Vagina (tissue), 2 donors: Measurements from ENCODE around the gene PSMB4. TPM values are rescaled to one million over a fixed set of nuclear protein-coding genes. Genes with fewer than 3 reads are reported as not detected.

ENCODE experiments used
- DNase-seq, 2 donors: peaks; one replicate each; pipeline ENCODE4 v3.0.0-alpha.2; 2017; ENCODE audit errors: extremely low spot score in 2 of 2
- H3K27ac ChIP-seq: fragments of 200-600 bp; sonication (generic); one replicate; pipeline ENCODE4 v1.5.1; 2019
- H3K27me3 ChIP-seq: fragments of 200-600 bp; sonication (generic); one replicate; pipeline ENCODE4 v1.5.1; 2019
- H3K36me3 ChIP-seq, 2 donors: fragments of 200-600 bp; sonication (generic); one replicate each; pipeline ENCODE4 v1.5.1; 2017 to 2019
- H3K4me1 ChIP-seq: fragments of 200-600 bp; sonication (generic); one replicate; pipeline ENCODE4 v1.5.1; 2019
- H3K4me3 ChIP-seq, 2 donors: fragments of 200-600 bp; sonication (generic); 1 replicate in 1 of 2; 2 replicates in 1 of 2; pipeline ENCODE4 v1.5.1; 2016 to 2019
- H3K9me3 ChIP-seq: fragments of 200-600 bp; sonication (generic); one replicate; pipeline ENCODE4 v1.5.1; 2019
- CTCF ChIP-seq, 3 experiments: fragments of 450-650 bp in 2 of 3; fragments of 200-600 bp in 1 of 3; sonication (generic) in 1 of 3; IDR thresholded peaks; one replicate each; pipeline ENCODE4 v1.5.1; 2017 to 2019; ENCODE audit warnings: antibody characterized with exemption in 3 of 3, mild to moderate bottlenecking in 2 of 3, moderate library complexity in 2 of 3
- POLR2A ChIP-seq, 2 donors: fragments of 450-650 bp; IDR thresholded peaks; one replicate each; pipeline ENCODE4 v1.6.1; 2017; ENCODE audit warnings: antibody characterized with exemption in 2 of 2, mild to moderate bottlenecking in 2 of 2, moderate library complexity in 2 of 2
- POLR2AphosphoS5 ChIP-seq, 2 donors: sonication (generic); formaldehyde crosslinking; IDR thresholded peaks; one replicate each; pipeline ENCODE4 v1.9.0; 2017; ENCODE audit warnings: antibody characterized with exemption in 2 of 2, mild to moderate bottlenecking in 2 of 2, low read depth in 1 of 2; ENCODE audit not compliant: insufficient read depth in 1 of 2
- intact Hi-C: fragments of 100-400 bp; cut with DNase I; formaldehyde crosslinking; loops from one replicate; pipeline ENCODE4 v1.15.1; 2023
- total RNA-seq: library from RNA; depleted of rRNA; stranded (reverse); fragments of >200 nt; gene quantifications from one replicate; pipeline ENCODE4 v1.2.3, GENCODE V29; 2016

Gene PSMB4
- total RNA-seq, 1 donor from 2014 or later: 292 TPM

- H3K9me3 ChIP-seq: no peaks in the 10 kb centered on the region
- no peak overlapping the region for H3K4me3 ChIP-seq
- H3K27ac ChIP-seq: no peak overlapping the region
- H3K36me3 ChIP-seq: peaks cover 0 to 78% of the 10 kb centered on the region in 2 donors
- DNase-seq: no peak
- no peak for TF ChIP-seq POLR2AphosphoS5 (IDR thresholded peaks at IDR 0.05; ENCODE audit: insufficient read depth in 1 of 2, low read depth in 1 of 2)
- H3K4me1 ChIP-seq: no peaks in the 10 kb centered on the region
- intact Hi-C loops: loop anchor here (5.0 kb wide), 1 partner anchor 107 kb away; no protein-coding TSS in a partner anchor
- H3K27me3 ChIP-seq: no peaks in the 10 kb centered on the region
These were observed 9.5 kb downstream of the PSMB4 start for GRCh38 chr1:151408891-151409290.

GRCh38 chr1:151411884-151412283, 12.5 kb downstream of the PSMB4 start:
- H3K36me3 ChIP-seq: peaks cover 0 to 76% of the 10 kb centered on the region in 2 donors

GRCh38 chr1:151416231-151416630, 16.9 kb downstream of the PSMB4 start:
- intact Hi-C loops: no loop called here

More at GRCh38 chr1:151411884-151412283, 12.5 kb downstream of the PSMB4 start:
- Histone ChIP-seq H3K4me3 (no peak overlapping the region), H3K4me1 (no peaks in the 10 kb centered on the region), H3K27ac (no peak overlapping the region), H3K27me3 (no peaks in the 10 kb centered on the region), H3K9me3 (no peaks in the 10 kb centered on the region)
- intact Hi-C loops: no loop called here
- TF ChIP-seq POLR2AphosphoS5 (IDR thresholded peaks at IDR 0.05; ENCODE audit: insufficient read depth in 1 of 2, low read depth in 1 of 2): no peak
- TF ChIP-seq CTCF (IDR thresholded peaks at IDR 0.05): no peak
- TF ChIP-seq POLR2A (IDR thresholded peaks at IDR 0.05): no peak
- no peak for DNase-seq

GRCh38 chr1:151418081-151418480, 18.7 kb downstream of the PSMB4 start:
- peaks cover 3 to 71% of the 10 kb centered on the region in 2 donors for H3K36me3 ChIP-seq
- no peak for TF ChIP-seq POLR2A (IDR thresholded peaks at IDR 0.05)
- no peaks in the 10 kb centered on the region for H3K4me1 ChIP-seq
- intact Hi-C loops: no loop called here
- H3K4me3 ChIP-seq: no peak overlapping the region
- no peak overlapping the region for H3K27ac ChIP-seq
- DNase-seq: no peak
- no peaks in the 10 kb centered on the region for H3K27me3 ChIP-seq
- H3K9me3 ChIP-seq: no peaks in the 10 kb centered on the region

More at GRCh38 chr1:151416231-151416630, 16.9 kb downstream of the PSMB4 start:
- Histone ChIP-seq H3K27ac (no peak overlapping the region), H3K4me1 (no peaks in the 10 kb centered on the region), H3K36me3 (peaks cover 3 to 63% of the 10 kb centered on the region in 2 donors), H3K27me3 (no peaks in the 10 kb centered on the region), H3K4me3 (no peak overlapping the region), H3K9me3 (no peaks in the 10 kb centered on the region)
- no peak for TF ChIP-seq POLR2AphosphoS5 (IDR thresholded peaks at IDR 0.05; ENCODE audit: insufficient read depth in 1 of 2, low read depth in 1 of 2)
- TF ChIP-seq CTCF (IDR thresholded peaks at IDR 0.05): no peak
- TF ChIP-seq POLR2A (IDR thresholded peaks at IDR 0.05): no peak
- no peak for DNase-seq

- Histone ChIP-seq H3K9me3 (no peaks in the 10 kb centered on the region), H3K27me3 (no peaks in the 10 kb centered on the region), H3K4me3 (no peak overlapping the region), H3K27ac (no peak overlapping the region), H3K36me3 (peaks cover 3 to 79% of the 10 kb centered on the region in 2 donors), H3K4me1 (no peaks in the 10 kb centered on the region)
- intact Hi-C loops: no loop called here
- no peak for TF ChIP-seq CTCF (IDR thresholded peaks at IDR 0.05)
- no peak for TF ChIP-seq POLR2AphosphoS5 (IDR thresholded peaks at IDR 0.05; ENCODE audit: insufficient read depth in 1 of 2, low read depth in 1 of 2)
- TF ChIP-seq POLR2A (IDR thresholded peaks at IDR 0.05): no peak
- DNase-seq: no peak
These were observed 20.4 kb downstream of the PSMB4 start for GRCh38 chr1:151419819-151420218.

- TF ChIP-seq POLR2AphosphoS5 (IDR thresholded peaks at IDR 0.05; ENCODE audit: insufficient read depth in 1 of 2, low read depth in 1 of 2): no peak
- no peak for TF ChIP-seq POLR2A (IDR thresholded peaks at IDR 0.05)
- no peak for TF ChIP-seq CTCF (IDR thresholded peaks at IDR 0.05)
- DNase-seq: no peak
- no peak overlapping the region for H3K4me3 ChIP-seq
- peaks cover 6 to 86% of the 10 kb centered on the region in 2 donors for H3K36me3 ChIP-seq
- no peaks in the 10 kb centered on the region for H3K9me3 ChIP-seq
- intact Hi-C loops: no loop called here
- no peak overlapping the region for H3K27ac ChIP-seq
- H3K27me3 ChIP-seq: no peaks in the 10 kb centered on the region
- H3K4me1 ChIP-seq: no peaks in the 10 kb centered on the region
These were observed 25.7 kb downstream of the PSMB4 start for GRCh38 chr1:151425103-151425502.
